Kidney (tissue), 14 donors: ENCODE measurements around the gene PTAFR. TPM values are rescaled to one million over a fixed set of nuclear protein-coding genes. Genes with fewer than 3 reads are reported as not detected.

Experiments used
- DNase-seq, 5 donors: peaks; one replicate each; pipeline ENCODE4 v3.0.0-alpha.2; 2013 to 2020
- FAIRE-seq: peaks from 2 replicates; lab custom pipeline; 2012; peaks lifted over from hg19 to GRCh38; lab: Jason Lieb, UNC
- H3K27ac ChIP-seq, 2 donors: one replicate each; pipeline ENCODE4 v1.7.0; 2013; ENCODE audit warnings: low read depth in 2 of 2, low read length in 2 of 2, inconsistent platforms in 1 of 2
- H3K27me3 ChIP-seq: one replicate; pipeline ENCODE4 v1.7.1; 2013; ENCODE audit warnings: low read length, inconsistent platforms; ENCODE audit not compliant: control insufficient read depth, insufficient read depth
- H3K36me3 ChIP-seq, 3 donors: one replicate each; pipeline versions ENCODE4 v1.7.0 to v1.7.1; 2013; ENCODE audit warnings: low read length in 3 of 3, control low read depth in 1 of 3, inconsistent platforms in 1 of 3; ENCODE audit not compliant: insufficient read depth in 3 of 3, control insufficient read depth in 2 of 3
- H3K4me1 ChIP-seq, 3 donors: one replicate each; pipeline versions ENCODE4 v1.7.0 to v1.7.1; 2013; ENCODE audit warnings: low read length in 3 of 3, inconsistent platforms in 1 of 3, low read depth in 1 of 3; ENCODE audit not compliant: control insufficient read depth in 2 of 3, insufficient read depth in 2 of 3
- H3K4me3 ChIP-seq, 3 donors: one replicate each; pipeline versions ENCODE4 v1.7.0 to v1.8.1; 2013; ENCODE audit warnings: low read length in 3 of 3, control low read depth in 1 of 3, inconsistent platforms in 1 of 3
- H3K9ac ChIP-seq, 3 donors: one replicate each; pipeline versions ENCODE4 v1.7.0 to v1.7.1; 2013; ENCODE audit warnings: low read length in 3 of 3, control low read depth in 1 of 3, inconsistent platforms in 1 of 3
- H3K9me3 ChIP-seq, 3 donors: one replicate each; pipeline versions ENCODE4 v1.7.0 to v1.7.1; 2013; ENCODE audit warnings: low read length in 3 of 3, control low read depth in 1 of 3, inconsistent platforms in 1 of 3; ENCODE audit not compliant: control insufficient read depth in 2 of 3, insufficient read depth in 1 of 3
- CTCF ChIP-seq: IDR thresholded peaks from 3 replicates; pipeline ENCODE4 v1.5.1; 2012; ENCODE audit warnings: mild to moderate bottlenecking, moderate library complexity, borderline replicate concordance; ENCODE audit not compliant: insufficient read depth; ENCODE audit errors: extremely low read depth
- intact Hi-C: fragments of 100-400 bp; cut with DNase I; formaldehyde crosslinking; loops from one replicate; pipeline ENCODE4 v1.11.1; 2022
- polyA plus RNA-seq: library from polyadenylated mRNA; stranded (reverse); fragments of 350-450 nt; fragmentation: Illumina TruSeq; extraction: RNeasy Lipid Tissue Mini Kit (QIAGEN cat#74804); gene quantifications from one replicate; pipeline ENCODE4 v1.2.3, GENCODE V29; 2014; ENCODE audit warnings: low read depth, low replicate concordance; ENCODE audit not compliant: insufficient read depth
- total RNA-seq: library from RNA; stranded (reverse); fragmentation: NEBNext Ultra II Directional; extraction: Animal tissue kit (Norgen Biotek cat#: 25700); gene quantifications from one replicate; pipeline ENCODE4 v1.2.1, GENCODE V29; 2021
- donor health status: control.
- donor health status: control.
- donor health status: control.
- donor health status: control.
- donor health status: control.
- donor health status: DM: yes; HTN: yes; CAD: no.
- donor health status: Normal renal cell carcinoma (clear cell type).

Gene PTAFR
- total and polyA plus RNA-seq, 2 donors from 2014 or later = 2.4 to 16.4 TPM

GRCh38 chr1:28134651-28135207 lies 41.8 kb downstream of the PTAFR start:
- H3K27ac ChIP-seq = no peak overlapping the region
- no peak overlapping the region for H3K9ac ChIP-seq
- no peaks in the 10 kb centered on the region for H3K9me3 ChIP-seq
- H3K4me1 ChIP-seq = peaks cover 0 to 2% (median 0%) of the 10 kb centered on the region in 3 donors
- no peaks in the 10 kb centered on the region for H3K27me3 ChIP-seq
- no peak overlapping the region for H3K4me3 ChIP-seq
- TF ChIP-seq CTCF = no peak
- FAIRE-seq (no peak), DNase-seq (no peak)
- H3K36me3 ChIP-seq = no peaks in the 10 kb centered on the region
- intact Hi-C loops = no loop called here

- Histone ChIP-seq H3K4me3 (no peak overlapping the region), H3K9me3 (no peaks in the 10 kb centered on the region), H3K9ac (no peak overlapping the region), H3K27ac (no peak overlapping the region), H3K36me3 (no peaks in the 10 kb centered on the region), H3K4me1 (peaks cover 0 to 2% (median 0%) of the 10 kb centered on the region in 3 donors), H3K27me3 (no peaks in the 10 kb centered on the region)
- DNase-seq (peak in 4 of 5 donors; percentile 42 to 74 (median 58)), FAIRE-seq (no peak)
- no peak for TF ChIP-seq CTCF
- intact Hi-C loops = no loop called here
These were observed 44.0 kb downstream of the PTAFR start for GRCh38 chr1:28132171-28133167.

GRCh38 chr1:28130901-28131300 lies 45.6 kb downstream of the PTAFR start:
- no peak overlapping the region for H3K27ac ChIP-seq
- TF ChIP-seq CTCF = no peak
- no peaks in the 10 kb centered on the region for H3K4me1 ChIP-seq
- FAIRE-seq (no peak), DNase-seq (no peak)
- H3K27me3 ChIP-seq = no peaks in the 10 kb centered on the region
- H3K9ac ChIP-seq = no peak overlapping the region
- intact Hi-C loops = no loop called here
- H3K4me3 ChIP-seq = no peak overlapping the region
- H3K9me3 ChIP-seq = no peaks in the 10 kb centered on the region
- H3K36me3 ChIP-seq = no peaks in the 10 kb centered on the region
